Parathyroid adenoma (tissue), 2 donors: Measurements from ENCODE around the gene LTBP2.

Source experiments
- H2AFZ ChIP-seq: fragments of 300-600 bp; sonication (generic); one replicate; pipeline ENCODE4 v1.7.0; 2017; ENCODE audit warnings: antibody characterized with exemption, mild to moderate bottlenecking
- H3K27ac ChIP-seq: fragments of 300-600 bp; sonication (generic); one replicate; pipeline ENCODE4 v1.7.0; 2017
- H3K27me3 ChIP-seq: fragments of 300-600 bp; sonication (generic); one replicate; pipeline ENCODE4 v1.7.0; 2017; ENCODE audit warnings: low read length; ENCODE audit not compliant: control insufficient read depth, insufficient read depth
- H3K36me3 ChIP-seq: fragments of 300-600 bp; sonication (generic); one replicate; pipeline ENCODE4 v1.7.0; 2017; ENCODE audit warnings: low read length; ENCODE audit not compliant: control insufficient read depth, insufficient read depth
- H3K4me1 ChIP-seq: fragments of 300-600 bp; sonication (generic); one replicate; pipeline ENCODE4 v1.7.0; 2017; ENCODE audit warnings: control low read depth
- H3K4me2 ChIP-seq: fragments of 300-600 bp; sonication (generic); one replicate; pipeline ENCODE4 v1.7.0; 2017; ENCODE audit warnings: low read length
- H3K4me3 ChIP-seq: fragments of 300-600 bp; sonication (generic); one replicate; pipeline ENCODE4 v1.7.0; 2017; ENCODE audit warnings: low read depth, low read length
- H3K79me2 ChIP-seq: fragments of 300-600 bp; sonication (generic); one replicate; pipeline ENCODE4 v1.7.0; 2017; ENCODE audit warnings: control low read depth
- H3K9ac ChIP-seq: fragments of 300-600 bp; sonication (generic); one replicate; pipeline ENCODE4 v1.7.0; 2017; ENCODE audit warnings: mild to moderate bottlenecking
- H3K9me3 ChIP-seq: fragments of 300-600 bp; sonication (generic); one replicate; pipeline ENCODE4 v1.7.0; 2017; ENCODE audit warnings: low read length; ENCODE audit not compliant: control insufficient read depth
- TF ChIP-seq, protein P1 (sequence below): fragments of 300-600 bp; sonication (generic); IDR thresholded peaks from one replicate; pipeline ENCODE4 v1.7.0; 2017; ENCODE audit warnings: antibody characterized with exemption, mild to moderate bottlenecking
- donor health status: primary hyperparathyroidism.

Gene LTBP2

DNA sequence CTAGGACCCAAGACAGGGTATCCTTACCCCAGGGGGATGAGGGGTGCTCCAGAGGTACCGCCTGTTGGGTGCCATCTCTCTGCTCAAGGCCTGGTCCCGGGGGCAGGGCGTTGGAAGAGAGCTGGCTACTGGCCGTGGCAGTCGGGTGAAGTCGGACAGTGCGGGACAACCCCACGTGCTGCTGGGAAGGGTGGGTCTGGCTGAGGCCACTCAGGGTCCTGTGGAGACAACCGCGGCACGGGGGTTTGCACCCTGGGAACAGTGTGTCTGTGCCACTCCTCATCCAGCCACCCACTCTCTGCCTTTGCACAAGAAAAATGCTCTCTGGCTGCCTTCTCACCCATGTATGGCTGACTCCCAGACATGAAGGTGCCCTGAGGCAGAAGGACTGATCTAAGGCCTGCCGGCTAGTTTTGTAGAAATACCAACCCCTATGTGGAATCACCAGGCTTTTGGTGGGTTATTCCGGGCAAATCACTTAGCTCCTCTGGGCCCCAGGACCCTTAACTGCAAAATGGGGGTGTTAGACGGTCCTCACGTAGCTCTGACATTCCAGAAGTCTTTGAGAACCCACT is 56.5 kb downstream of the LTBP2 start:
- Histone ChIP-seq H3K4me3 (no peak overlapping the region), H3K4me1 (no peaks in the 10 kb centered on the region), H2AFZ (no peak overlapping the region), H3K36me3 (no peaks in the 10 kb centered on the region), H3K4me2 (no peak overlapping the region), H3K27ac (no peak overlapping the region), H3K9ac (no peak overlapping the region), H3K79me2 (no peaks in the 10 kb centered on the region), H3K27me3 (no peaks in the 10 kb centered on the region), H3K9me3 (no peaks in the 10 kb centered on the region)
- TF ChIP-seq, protein P1, sequence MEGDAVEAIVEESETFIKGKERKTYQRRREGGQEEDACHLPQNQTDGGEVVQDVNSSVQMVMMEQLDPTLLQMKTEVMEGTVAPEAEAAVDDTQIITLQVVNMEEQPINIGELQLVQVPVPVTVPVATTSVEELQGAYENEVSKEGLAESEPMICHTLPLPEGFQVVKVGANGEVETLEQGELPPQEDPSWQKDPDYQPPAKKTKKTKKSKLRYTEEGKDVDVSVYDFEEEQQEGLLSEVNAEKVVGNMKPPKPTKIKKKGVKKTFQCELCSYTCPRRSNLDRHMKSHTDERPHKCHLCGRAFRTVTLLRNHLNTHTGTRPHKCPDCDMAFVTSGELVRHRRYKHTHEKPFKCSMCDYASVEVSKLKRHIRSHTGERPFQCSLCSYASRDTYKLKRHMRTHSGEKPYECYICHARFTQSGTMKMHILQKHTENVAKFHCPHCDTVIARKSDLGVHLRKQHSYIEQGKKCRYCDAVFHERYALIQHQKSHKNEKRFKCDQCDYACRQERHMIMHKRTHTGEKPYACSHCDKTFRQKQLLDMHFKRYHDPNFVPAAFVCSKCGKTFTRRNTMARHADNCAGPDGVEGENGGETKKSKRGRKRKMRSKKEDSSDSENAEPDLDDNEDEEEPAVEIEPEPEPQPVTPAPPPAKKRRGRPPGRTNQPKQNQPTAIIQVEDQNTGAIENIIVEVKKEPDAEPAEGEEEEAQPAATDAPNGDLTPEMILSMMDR = no peak

DNA sequence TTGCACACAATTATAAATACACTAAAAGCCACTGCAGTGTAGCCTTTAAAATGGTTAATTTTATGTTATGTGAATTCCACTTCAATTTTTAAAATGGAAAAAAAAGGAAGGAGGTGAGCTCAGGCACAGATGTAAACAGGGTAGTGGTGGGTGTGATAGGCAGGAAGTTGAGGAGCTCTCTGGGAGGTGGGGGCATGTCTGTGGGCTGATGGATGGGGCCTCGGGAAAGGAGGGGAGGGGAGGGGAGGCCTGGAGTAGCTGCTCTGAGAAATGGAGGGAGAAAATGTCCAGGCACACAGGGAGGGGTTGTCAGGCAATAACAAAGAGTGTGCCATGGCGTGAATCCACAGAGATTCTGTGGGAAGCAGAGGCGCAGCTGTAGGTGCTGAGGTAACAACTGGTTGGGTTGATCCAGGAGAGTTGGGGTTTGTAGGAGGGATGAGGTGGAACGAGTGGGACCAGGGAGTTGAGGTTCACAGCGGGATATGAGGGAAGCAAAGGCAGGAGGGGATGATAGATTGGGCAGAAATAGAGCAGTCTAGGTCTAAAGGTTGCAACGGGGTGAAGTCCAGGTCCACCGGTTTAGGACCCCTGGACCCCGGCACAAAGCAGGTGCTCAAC is 57.2 kb downstream of the LTBP2 start:
- Histone ChIP-seq H3K27me3 (no peaks in the 10 kb centered on the region), H3K79me2 (no peaks in the 10 kb centered on the region), H2AFZ (no peak overlapping the region), H3K4me1 (no peaks in the 10 kb centered on the region), H3K4me3 (no peak overlapping the region), H3K4me2 (no peak overlapping the region), H3K36me3 (no peaks in the 10 kb centered on the region), H3K9ac (no peak overlapping the region), H3K27ac (no peak overlapping the region), H3K9me3 (no peaks in the 10 kb centered on the region)
- TF ChIP-seq, protein P1 = no peak

DNA sequence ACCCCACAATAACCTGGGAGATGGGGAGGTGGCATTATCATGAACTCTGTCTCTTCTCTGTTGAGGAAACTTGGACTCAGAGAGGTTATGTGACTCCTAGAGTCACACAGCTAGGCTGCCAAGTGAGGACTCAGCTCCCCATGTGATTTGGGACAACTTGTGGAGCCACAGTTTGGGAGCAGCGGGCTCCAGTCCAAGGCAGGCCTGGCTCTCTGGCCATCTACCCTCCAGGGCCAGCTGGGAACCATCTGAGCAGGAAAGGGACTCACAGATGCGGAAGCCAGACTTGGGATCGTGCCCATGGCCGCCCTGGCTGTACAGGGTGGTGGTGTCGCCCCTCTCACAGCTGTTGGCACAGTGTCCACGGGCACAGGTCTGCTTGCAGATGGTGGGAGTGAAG is 59.4 kb downstream of the LTBP2 start:
- Histone ChIP-seq H3K27ac (no peak overlapping the region), H3K27me3 (no peaks in the 10 kb centered on the region), H3K79me2 (no peaks in the 10 kb centered on the region), H3K4me3 (no peak overlapping the region), H3K4me1 (no peaks in the 10 kb centered on the region), H3K4me2 (no peak overlapping the region), H3K9ac (no peak overlapping the region), H2AFZ (no peak overlapping the region), H3K9me3 (no peaks in the 10 kb centered on the region), H3K36me3 (no peaks in the 10 kb centered on the region)
- TF ChIP-seq, protein P1 = no peak

DNA sequence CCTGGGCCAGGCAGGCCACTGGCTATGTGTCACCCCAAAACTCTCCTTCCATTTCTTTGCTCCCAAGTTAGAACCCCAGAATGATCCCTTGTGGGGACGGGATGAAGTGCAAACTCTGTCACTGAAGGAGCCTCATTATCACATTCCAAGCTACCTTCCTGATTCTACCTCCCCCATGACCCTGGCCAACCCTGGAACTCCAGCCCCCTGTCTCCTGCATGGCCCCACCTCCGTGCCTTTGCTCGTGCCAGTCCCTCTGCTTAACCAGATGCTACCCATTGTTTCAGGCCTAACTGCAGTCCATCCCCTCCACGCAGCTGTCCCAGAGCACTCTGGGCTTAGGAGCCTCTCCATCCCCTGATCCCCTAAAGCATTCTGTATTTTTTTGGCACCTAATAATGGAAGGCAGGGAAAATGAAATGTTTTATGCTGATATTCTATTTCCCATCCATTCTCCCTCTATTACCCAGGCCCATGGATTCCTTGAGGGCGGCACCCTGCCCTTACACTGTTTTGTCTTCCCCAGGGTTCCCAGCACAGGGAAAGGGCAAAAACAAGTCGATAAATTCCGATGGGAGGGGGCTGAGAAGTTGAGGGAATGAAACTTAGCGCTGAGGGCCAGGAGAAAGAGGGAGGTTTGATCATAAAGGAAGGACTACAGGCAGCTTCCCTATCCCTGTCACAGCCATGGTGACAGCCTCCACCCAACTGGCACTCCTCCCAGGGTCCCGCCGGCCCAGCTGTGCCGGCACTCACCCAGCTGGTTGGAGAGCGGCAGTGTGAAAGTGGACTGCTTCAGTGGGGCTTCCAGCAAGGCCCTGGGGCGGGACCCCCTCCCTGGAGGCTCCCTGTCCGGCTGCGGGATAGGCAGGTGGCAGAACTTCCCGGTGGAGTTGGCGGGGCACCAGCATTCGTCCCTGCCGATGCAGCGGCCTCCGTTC is 60.3 kb downstream of the LTBP2 start:
- Histone ChIP-seq H3K4me2 (no peak overlapping the region), H3K4me1 (no peaks in the 10 kb centered on the region), H3K27ac (no peak overlapping the region), H3K27me3 (no peaks in the 10 kb centered on the region), H2AFZ (no peak overlapping the region), H3K9me3 (no peaks in the 10 kb centered on the region), H3K36me3 (no peaks in the 10 kb centered on the region), H3K79me2 (no peaks in the 10 kb centered on the region), H3K9ac (no peak overlapping the region), H3K4me3 (no peak overlapping the region)
- TF ChIP-seq, protein P1 = no peak
